ENCODE data around the gene CACNA1G.

The CACNA1G gene

DNA sequence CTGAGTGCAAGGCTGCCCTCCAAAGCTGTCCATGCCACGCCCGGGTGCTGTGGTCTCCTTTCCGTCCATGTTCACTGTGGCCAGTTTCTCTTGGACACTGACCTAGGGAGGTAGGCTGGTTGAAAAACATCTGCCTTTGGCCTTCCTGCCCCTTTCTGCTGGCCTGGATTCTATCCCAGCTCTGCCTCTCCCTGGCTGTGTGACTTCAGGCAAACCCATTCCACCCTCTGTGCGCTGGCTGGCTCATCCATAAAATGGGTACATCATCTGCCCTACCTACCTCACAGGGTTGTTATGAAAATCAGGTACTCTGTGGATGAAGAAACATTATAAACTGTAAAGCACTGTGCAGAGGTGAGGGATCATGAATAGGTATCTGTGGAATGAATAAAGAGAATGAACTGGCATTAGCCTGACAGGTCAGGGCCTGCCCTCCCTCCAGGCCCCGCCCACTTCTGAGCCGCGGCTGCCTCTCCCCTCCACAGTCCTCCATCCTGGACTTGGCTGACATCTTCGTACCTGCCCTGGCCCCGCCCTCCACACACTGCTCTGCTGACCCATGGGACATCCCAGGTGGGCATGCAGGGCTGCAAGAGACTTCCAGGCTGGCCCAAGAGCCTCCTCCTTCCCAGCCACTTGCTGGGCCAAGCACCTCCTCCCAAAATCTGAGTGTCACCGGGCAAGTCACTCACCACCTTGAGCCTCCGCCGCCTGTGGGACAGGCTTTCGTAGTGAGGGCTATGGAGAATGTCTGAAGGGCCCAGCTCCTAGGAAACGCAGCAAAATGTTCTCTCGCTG, 20.6 kb upstream of the CACNA1G start:
- Histone ChIP-seq H3K9me3 (no peaks in the 10 kb centered on the region), H3K9ac (no peak overlapping the region), H4K20me1 (no peaks in the 10 kb centered on the region), H3K27ac (no peak overlapping the region), H3K36me3 (no peaks in the 10 kb centered on the region), H3K4me3 (no peak overlapping the region), H3K27me3 (peaks cover 9% of the 10 kb centered on the region), H3K4me2 (0 out of 2 replicates have a peak overlapping the region, but pooled peaks have one; percentile 89), H3K4me1 (peaks cover 49% of the 10 kb centered on the region)
- no peak for TF ChIP-seq Cebpa-rat (IDR thresholded peaks at IDR 0.05)

GRCh38 chr17:50540560-50541401, 19.7 kb upstream of the CACNA1G start:
- Histone ChIP-seq H3K4me1 (peaks cover 49% of the 10 kb centered on the region), H3K27ac (no peak overlapping the region), H3K4me2 (peak overlapping the region; percentile 96), H3K27me3 (0 out of 2 replicates have a peak, but pooled peaks cover under 1% of the 10 kb centered on the region), H4K20me1 (no peaks in the 10 kb centered on the region), H3K9ac (peak overlapping the region; percentile 74; the same call in 1 of the 2 replicates), H3K36me3 (no peaks in the 10 kb centered on the region), H3K4me3 (peak overlapping the region; percentile 70), H3K9me3 (no peaks in the 10 kb centered on the region)
- no peak for TF ChIP-seq Cebpa-rat (IDR thresholded peaks at IDR 0.05)

DNA sequence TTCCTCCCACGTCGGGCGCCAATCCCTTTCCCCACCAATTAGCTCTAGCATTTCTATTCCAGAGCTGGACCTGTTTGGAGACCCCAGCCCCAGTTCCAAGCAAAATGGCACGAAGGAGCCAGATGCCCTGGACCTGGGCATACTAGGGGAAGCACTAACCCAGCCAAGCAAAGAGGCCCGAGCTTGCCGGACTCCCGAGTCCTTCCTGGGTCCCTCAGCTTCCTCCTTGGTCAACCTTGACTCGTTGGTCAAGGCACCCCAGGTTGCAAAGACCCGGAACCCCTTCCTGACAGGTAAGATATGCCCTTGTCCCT, 19.2 kb upstream of the CACNA1G start:
- TF ChIP-seq Cebpa-rat (IDR thresholded peaks at IDR 0.05), result no peak
- H4K20me1 ChIP-seq, result no peaks in the 10 kb centered on the region
- H3K27ac ChIP-seq, result peak overlapping the region; percentile 40; the same call in 1 of the 2 replicates
- peak overlapping the region; percentile 96 for H3K4me2 ChIP-seq
- H3K4me3 ChIP-seq, result peak overlapping the region; percentile 70
- peaks cover 49% of the 10 kb centered on the region for H3K4me1 ChIP-seq
- H3K9me3 ChIP-seq, result no peaks in the 10 kb centered on the region
- H3K9ac ChIP-seq, result peak overlapping the region; percentile 74
- no peaks in the 10 kb centered on the region for H3K36me3 ChIP-seq
- no peaks in the 10 kb centered on the region for H3K27me3 ChIP-seq

- Histone ChIP-seq H3K27ac (peak overlapping the region; percentile 40; the same call in 1 of the 2 replicates), H3K4me3 (peak overlapping the region; percentile 70), H3K27me3 (no peaks in the 10 kb centered on the region), H3K9me3 (no peaks in the 10 kb centered on the region), H3K36me3 (no peaks in the 10 kb centered on the region), H3K4me1 (peaks cover 50% of the 10 kb centered on the region), H4K20me1 (no peaks in the 10 kb centered on the region), H3K9ac (peak overlapping the region; percentile 74), H3K4me2 (peak overlapping the region; percentile 96)
- TF ChIP-seq Cebpa-rat (IDR thresholded peaks at IDR 0.05), result no peak
These were observed 18.5 kb upstream of the CACNA1G start for GRCh38 chr17:50541716-50542688.

DNA sequence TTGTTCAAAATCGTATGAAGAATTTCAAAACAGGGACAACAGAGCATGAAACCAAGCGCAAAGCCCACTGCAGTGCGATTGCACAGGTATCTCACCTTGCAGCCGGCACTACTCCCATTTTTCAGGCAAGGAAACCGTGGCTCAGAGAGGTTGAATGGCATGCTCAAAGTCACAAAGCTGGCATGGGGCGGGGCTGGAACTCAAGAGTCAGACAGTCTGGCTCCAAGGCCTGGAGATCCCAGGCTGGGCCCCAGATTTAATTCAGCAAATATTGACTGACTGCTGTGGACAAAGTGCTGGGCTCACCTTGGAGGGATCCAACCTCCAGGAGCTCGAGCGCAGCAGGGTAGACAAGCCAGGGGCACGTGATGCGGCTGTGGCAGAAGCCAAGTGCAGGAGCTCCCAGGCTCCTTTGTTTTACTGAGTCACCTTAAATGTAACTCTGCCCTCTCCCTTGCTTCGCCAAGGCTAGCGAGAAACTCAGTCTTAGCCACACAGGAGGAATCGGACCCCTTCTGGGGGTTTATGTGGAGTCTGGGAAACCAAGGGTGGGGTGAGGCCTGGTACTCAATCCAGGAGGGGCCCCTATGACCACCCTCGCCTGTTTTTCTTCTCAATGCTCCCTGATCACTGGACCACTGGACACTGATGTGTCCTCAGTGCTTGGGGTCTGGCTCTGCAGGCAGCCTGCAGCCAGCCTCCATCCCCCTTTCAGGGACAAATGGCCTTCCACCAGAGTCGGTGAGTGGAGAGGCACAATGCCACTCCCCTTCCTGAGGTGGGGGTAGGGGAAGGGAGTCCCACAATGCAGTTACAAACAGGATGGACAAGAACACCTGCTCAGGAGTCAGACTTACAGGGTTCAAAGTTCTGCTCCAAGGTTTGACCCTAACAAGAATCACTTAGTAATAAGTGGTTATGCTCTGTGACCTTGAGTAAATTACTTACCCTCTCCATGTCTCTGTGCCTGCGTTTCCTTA, 17.4 kb upstream of the CACNA1G start:
- H3K4me3 ChIP-seq, result peak overlapping the region; percentile 70
- H3K4me1 ChIP-seq, result peaks cover 52% of the 10 kb centered on the region
- no peaks in the 10 kb centered on the region for H3K36me3 ChIP-seq
- H3K9ac ChIP-seq, result peak overlapping the region; percentile 74
- H3K27ac ChIP-seq, result no peak overlapping the region
- H4K20me1 ChIP-seq, result no peaks in the 10 kb centered on the region
- no peaks in the 10 kb centered on the region for H3K27me3 ChIP-seq
- H3K9me3 ChIP-seq, result no peaks in the 10 kb centered on the region
- H3K4me2 ChIP-seq, result peak overlapping the region; percentile 96
- no peak for TF ChIP-seq Cebpa-rat (IDR thresholded peaks at IDR 0.05)

GRCh38 chr17:50544516-50544915, 16.0 kb upstream of the CACNA1G start:
- H3K27me3 ChIP-seq, result no peaks in the 10 kb centered on the region

DNA sequence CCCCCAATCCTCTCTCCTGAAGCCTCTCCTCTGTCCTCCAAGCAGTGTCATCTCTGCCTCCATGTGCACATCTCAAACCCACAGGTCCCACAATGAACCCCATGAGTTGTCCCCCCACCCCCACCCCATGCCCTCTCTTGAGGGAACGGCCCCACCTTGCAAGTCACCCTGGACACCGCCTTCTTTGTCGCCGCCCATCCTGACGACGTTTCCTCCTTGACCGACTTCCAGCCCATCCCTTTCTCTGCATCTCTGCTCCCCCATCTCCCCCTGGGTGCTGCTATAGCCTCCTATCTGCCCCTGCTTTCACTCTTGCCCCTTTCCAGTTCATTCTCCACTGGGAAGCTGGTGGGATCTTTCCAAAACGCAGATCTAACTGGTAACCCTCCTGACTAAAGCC, 15.2 kb upstream of the CACNA1G start:
- H3K9me3 ChIP-seq, result no peaks in the 10 kb centered on the region
- no peaks in the 10 kb centered on the region for H3K27me3 ChIP-seq
- H3K36me3 ChIP-seq, result no peaks in the 10 kb centered on the region
- no peak overlapping the region for H3K4me2 ChIP-seq
- H4K20me1 ChIP-seq, result no peaks in the 10 kb centered on the region
- no peak overlapping the region for H3K27ac ChIP-seq
- no peak for TF ChIP-seq Cebpa-rat (IDR thresholded peaks at IDR 0.05)
- no peak overlapping the region for H3K9ac ChIP-seq
- H3K4me1 ChIP-seq, result peaks cover 36% of the 10 kb centered on the region
- H3K4me3 ChIP-seq, result no peak overlapping the region

More at GRCh38 chr17:50544516-50544915, 16.0 kb upstream of the CACNA1G start:
- peaks cover 38% of the 10 kb centered on the region for H3K4me1 ChIP-seq
- no peaks in the 10 kb centered on the region for H3K36me3 ChIP-seq
- no peaks in the 10 kb centered on the region for H3K9me3 ChIP-seq
- H3K4me3 ChIP-seq, result no peak overlapping the region
- H4K20me1 ChIP-seq, result no peaks in the 10 kb centered on the region
- no peak overlapping the region for H3K4me2 ChIP-seq
- H3K9ac ChIP-seq, result no peak overlapping the region
- no peak for TF ChIP-seq Cebpa-rat (IDR thresholded peaks at IDR 0.05)
- H3K27ac ChIP-seq, result no peak overlapping the region

DNA sequence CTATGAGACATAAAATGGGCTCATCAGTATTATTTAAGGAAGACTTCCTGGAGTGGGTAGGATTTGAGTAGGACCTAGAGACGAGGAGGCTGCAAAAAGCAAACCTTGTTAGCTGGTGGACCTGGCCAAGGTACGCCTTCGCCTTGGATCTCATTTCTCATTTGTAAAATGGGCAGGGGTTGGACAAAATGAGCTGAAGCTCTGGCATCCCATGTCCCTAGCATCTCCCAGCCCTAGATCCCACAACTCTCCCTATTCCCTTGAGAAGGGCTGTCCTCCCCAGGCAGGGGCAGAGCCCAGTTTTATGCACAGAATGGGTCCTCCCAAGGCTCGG, 13.8 kb upstream of the CACNA1G start:
- peak overlapping the region; percentile 78; the same call in 1 of the 2 replicates for H3K9ac ChIP-seq
- peak overlapping the region; percentile 89 for H3K4me2 ChIP-seq
- H4K20me1 ChIP-seq, result no peaks in the 10 kb centered on the region
- no peaks in the 10 kb centered on the region for H3K36me3 ChIP-seq
- H3K27ac ChIP-seq, result no peak overlapping the region; the same call in 1 of the 2 replicates
- H3K4me1 ChIP-seq, result peaks cover 26% of the 10 kb centered on the region
- no peaks in the 10 kb centered on the region for H3K27me3 ChIP-seq
- TF ChIP-seq Cebpa-rat (IDR thresholded peaks at IDR 0.05), result no peak
- peak overlapping the region; percentile 68 for H3K4me3 ChIP-seq
- H3K9me3 ChIP-seq, result no peaks in the 10 kb centered on the region

Data from BLaER1 (cell line).